Measurements from ENCODE around the gene ARID1B. TPM values are rescaled to one million over a fixed set of nuclear protein-coding genes. Genes with fewer than 3 reads are reported as not detected.

Gene ARID1B
- total and polyA plus RNA-seq, 10 of the 15 experiments (the other 5 are each of a cell fraction or from before 2014, with no cell fraction given) = 24.7 to 133 (median 54.6) TPM

- no peak for TF ChIP-seq ZNF207 (IDR thresholded peaks at IDR 0.05; ENCODE audit: borderline replicate concordance)
Measured at GRCh38 chr6:157143890-157144798, 367.0 kb downstream of the ARID1B start (continued).

GRCh38 chr6:157144859-157145568, 367.8 kb downstream of the ARID1B start:
- ATAC-seq (no peak), FAIRE-seq (no peak), DNase-seq (ENCODE audit: low read depth, low spot score) (no peak)
- no peak overlapping the region for H3K4me2 ChIP-seq (ENCODE audit: control insufficient read depth, insufficient read depth)
- WGBS (ENCODE audit: insufficient coverage, insufficient replicate concordance, low lambda C conversion rate, missing lambda C conversion rate) = 92% methylated on average over 19 of the region's 19 CpGs
- H2AFZ ChIP-seq (ENCODE audit: control insufficient read depth, low read depth, low read length) = no peak overlapping the region
- no peak overlapping the region for H3K9ac ChIP-seq (ENCODE audit: control insufficient read depth, insufficient read depth, low read length)
- in situ Hi-C loops (cut with MboI) (no loop called here), intact Hi-C loops (cut with micrococcal nuclease; ENCODE audit: unreplicated experiment) (no loop called here)
- no peaks in the 10 kb centered on the region for H3K79me2 ChIP-seq (ENCODE audit: control insufficient read depth, insufficient read depth, low read length)
- H3K4me1 ChIP-seq (ENCODE audit: control insufficient read depth, insufficient read depth, low read length) = no peaks in the 10 kb centered on the region
- ChIA-PET CTCF (interaction anchor here (1.2 kb wide), 1 partner anchor 11 kb away, joined by 3 read pairs; no protein-coding TSS in a partner anchor), POLR2A (interaction anchor here (0.6 kb wide), 1 partner anchor 82 kb away, joined by 4 read pairs; no protein-coding TSS in a partner anchor), RAD21 (ENCODE audit: unreplicated experiment) (no interaction called here), SMC1A (ENCODE audit: uncharacterized antibody, unreplicated experiment) (interaction anchor here (1.2 to 1.9 kb wide), 3 partner anchors 14 to 129 kb away, joined by 3 to 5 read pairs (median 4); no protein-coding TSS in a partner anchor)
- no peak overlapping the region for H3K4me3 ChIP-seq
- no peak overlapping the region for H3K27ac ChIP-seq (ENCODE audit: control insufficient read depth, insufficient read depth)
- H3K9me3 ChIP-seq (replicated peaks; ENCODE audit: control insufficient read depth, insufficient read depth, low read length) = no peaks in the 10 kb centered on the region
- H3K36me3 ChIP-seq (ENCODE audit: control insufficient read depth in 2 of 2, insufficient read depth in 2 of 2, low read length in 1 of 2) = peaks cover 8 to 23% of the 10 kb centered on the region in 2 experiments
- no TSS peak for BruUV-seq (replicated peaks)
- H3K27me3 ChIP-seq (replicated peaks in 1 of 2; ENCODE audit: control insufficient read depth in 2 of 2, insufficient read depth in 2 of 2, low read length in 1 of 2) = no peaks in the 10 kb centered on the region
- TF ChIP-seq ZNF207 (IDR thresholded peaks at IDR 0.05; ENCODE audit: borderline replicate concordance) (no peak), YY1 (IDR thresholded peaks at IDR 0.05; ENCODE audit: low read depth, low read length) (no peak), CREM (IDR thresholded peaks at IDR 0.05; ENCODE audit: low read depth) (no peak), ATF2 (IDR thresholded peaks at IDR 0.05; ENCODE audit: low read length) (no peak), POLR2A (IDR thresholded peaks at IDR 0.05; ENCODE audit: low read depth, low read length) (no peak), E2F8 (IDR thresholded peaks at IDR 0.05; ENCODE audit: low read depth, partially characterized antibody) (no peak), NFYB (IDR thresholded peaks at IDR 0.05; ENCODE audit: insufficient read depth, low read depth, low read length) (no peak), ZNF217 (IDR thresholded peaks at IDR 0.05) (no peak), TCF3 (IDR thresholded peaks at IDR 0.05; ENCODE audit: borderline replicate concordance, insufficient read depth, low read depth, low read length) (no peak), RCOR1 (conservative IDR thresholded peaks at IDR 0.05; ENCODE audit: low read depth, low read length) (no peak)
- H4K20me1 ChIP-seq (ENCODE audit: control insufficient read depth, insufficient read depth) = no peaks in the 10 kb centered on the region

Data from GM12878 (cell line).